ENCODE data around the gene TSPAN16.

GRCh38 chr19:11256189-11256588 lies 39.8 kb upstream of the TSPAN16 start:
- TF ChIP-seq CTCF (IDR thresholded peaks at IDR 0.05 in 8 of 11, conservative IDR thresholded peaks at IDR 0.05 in 3 of 11): no peak
- TF ChIP-seq POLR2AphosphoS5 (IDR thresholded peaks at IDR 0.05): peak; percentile 30 to 80 (median 50)
- TF ChIP-seq POLR2A (IDR thresholded peaks at IDR 0.05): no peak

Measured in spleen (tissue), 7 donors.